ENCODE measurements around the gene PHETA1. TPM values are rescaled to one million over a fixed set of nuclear protein-coding genes. Genes with fewer than 3 reads are reported as not detected.

Gene PHETA1
- total RNA-seq, 1 experiment from 2014 or later: 16.3 TPM

GRCh38 chr12:111366075-111366474, 2.8 kb downstream of the PHETA1 start:
- Histone ChIP-seq H3K36me3 (ENCODE audit: control insufficient read depth, insufficient read depth, low read length) (no peaks in the 10 kb centered on the region), H3K27me3 (ENCODE audit: control insufficient read depth, insufficient read depth, low read length) (no peaks in the 10 kb centered on the region), H3K4me3 (ENCODE audit: low read depth in 2 of 2, low read length in 2 of 2) (no peak overlapping the region), H3K4me1 (ENCODE audit: control insufficient read depth, insufficient read depth, low read length) (peaks cover 25% of the 10 kb centered on the region), H3K27ac (ENCODE audit: low read length) (no peak overlapping the region), H3K9me3 (ENCODE audit: control insufficient read depth, insufficient read depth, low read depth, low read length) (no peaks in the 10 kb centered on the region)
- DNase-seq (ENCODE audit: low read depth, low spot score) (no peak), ATAC-seq (no peak)
- POLR2A ChIA-PET: no interaction called here
- TF ChIP-seq SIN3A (IDR thresholded peaks at IDR 0.05; ENCODE audit: borderline replicate concordance, insufficient read depth, low read depth, low read length) (no peak), POLR2AphosphoS5 (IDR thresholded peaks at IDR 0.05; ENCODE audit: low read depth, low read length) (no peak), REST (IDR thresholded peaks at IDR 0.05; ENCODE audit: insufficient read depth in 1 of 2, low read depth in 2 of 2, low read length in 1 of 2) (no peak), CTCF (IDR thresholded peaks at IDR 0.05) (no peak), TCF7L2 (IDR thresholded peaks at IDR 0.05; ENCODE audit: low read depth, low read length) (no peak)
- BruUV-seq (replicated peaks): no TSS peak
- intact Hi-C loops (cut with micrococcal nuclease; ENCODE audit: unreplicated experiment) (no loop called here), in situ Hi-C loops (cut with HindIII; ENCODE audit: low pct_unique_long_range_greater_than_20kb, low sequenced_read_pairs) (no loop called here)
- CTCF ChIA-PET: no interaction called here

GRCh38 chr12:111363578-111363977, 5.3 kb downstream of the PHETA1 start:
- peaks cover 17% of the 10 kb centered on the region for H3K4me1 ChIP-seq (ENCODE audit: control insufficient read depth, insufficient read depth, low read length)
- DNase-seq (ENCODE audit: low read depth, low spot score): no peak
- H3K36me3 ChIP-seq (ENCODE audit: control insufficient read depth, insufficient read depth, low read length): no peaks in the 10 kb centered on the region
- H3K9me3 ChIP-seq (ENCODE audit: control insufficient read depth, insufficient read depth, low read depth, low read length): no peaks in the 10 kb centered on the region
- no peak overlapping the region for H3K4me3 ChIP-seq (ENCODE audit: low read depth in 2 of 2, low read length in 2 of 2)
- CTCF ChIA-PET: no interaction called here
- TF ChIP-seq CTCF (IDR thresholded peaks at IDR 0.05) (no peak), SIN3A (IDR thresholded peaks at IDR 0.05; ENCODE audit: borderline replicate concordance, insufficient read depth, low read depth, low read length) (no peak), REST (IDR thresholded peaks at IDR 0.05; ENCODE audit: insufficient read depth in 1 of 2, low read depth in 2 of 2, low read length in 1 of 2) (no peak), TCF7L2 (IDR thresholded peaks at IDR 0.05; ENCODE audit: low read depth, low read length) (no peak), POLR2AphosphoS5 (IDR thresholded peaks at IDR 0.05; ENCODE audit: low read depth, low read length) (no peak)
- POLR2A ChIA-PET: interaction anchor here (0.7 kb wide), 1 partner anchor 13 kb away, joined by 6 read pairs; no protein-coding TSS in a partner anchor
- H3K27ac ChIP-seq (ENCODE audit: low read length): 0 out of 2 replicates have a peak overlapping the region, but pooled peaks have one; percentile 44
- intact Hi-C loops (cut with micrococcal nuclease; ENCODE audit: unreplicated experiment) (no loop called here), in situ Hi-C loops (cut with HindIII; ENCODE audit: low pct_unique_long_range_greater_than_20kb, low sequenced_read_pairs) (no loop called here)
- no TSS peak for BruUV-seq (replicated peaks)
- 0 out of 2 replicates have a peak, but pooled peaks have one; percentile 27 for ATAC-seq
- no peaks in the 10 kb centered on the region for H3K27me3 ChIP-seq (ENCODE audit: control insufficient read depth, insufficient read depth, low read length)

Data from Panc1 (cell line).